IMR-90 (cell line): ENCODE results near the gene PPIP5K2. TPM values are rescaled to one million over a fixed set of nuclear protein-coding genes. Genes with fewer than 3 reads are reported as not detected.

Experiments used
- ATAC-seq: fragments of 200-7000 bp; cut with Tn5 transposase; 2 replicates; pipeline ENCODE4 v1.9.1; 2020; ENCODE audit warnings: low read depth, mild to moderate bottlenecking, moderate library complexity
- BruUV-seq: library from RNA; stranded (reverse); fragments of 400-500 nt; replicated peaks from 2 replicates; lab custom pipeline; 2021; lab: Mats Ljungman, UMichigan
- CTCF ChIA-PET: fragments of 300-600 bp; formaldehyde crosslinking; extraction: SDS; loops from one replicate; lab custom pipeline; 2021; ENCODE audit warnings: antibody characterized with exemption; lab: Yijun Ruan, JAX
- POLR2A ChIA-PET: fragments of 300-600 bp; sonication (Branson Sonifier 250); formaldehyde crosslinking; loops from one replicate; lab custom pipeline; 2022; ENCODE audit warnings: antibody characterized with exemption; ENCODE audit not compliant: unreplicated experiment; lab: Charles Lee
- DNase-seq: peaks from one replicate; pipeline ENCODE4 v3.0.0; 2013
- H2AFZ ChIP-seq: replicated peaks from 2 replicates; pipeline ENCODE3; 2013; ENCODE audit warnings: low read length, mild to moderate bottlenecking; ENCODE audit not compliant: poor library complexity
- H2AK5ac ChIP-seq: 2 replicates; pipeline ENCODE4 v1.6.1; 2013; ENCODE audit warnings: low read depth, low read length, inconsistent platforms
- H2AK9ac ChIP-seq: replicated peaks from 2 replicates; pipeline ENCODE3; 2013; ENCODE audit warnings: mild to moderate bottlenecking, low read depth, low read length, moderate library complexity; ENCODE audit not compliant: poor library complexity
- H2BK120ac ChIP-seq: 2 replicates; pipeline ENCODE4 v1.6.1; 2013; ENCODE audit warnings: low read depth, low read length, inconsistent platforms
- H2BK15ac ChIP-seq: 3 replicates; pipeline ENCODE4 v1.6.1; 2013; ENCODE audit warnings: low read depth, low read length, inconsistent platforms
- H2BK20ac ChIP-seq: 2 replicates; pipeline ENCODE4 v1.6.1; 2013; ENCODE audit warnings: low read depth, mild to moderate bottlenecking, inconsistent platforms, low read length, moderate library complexity
- H2BK5ac ChIP-seq: 2 replicates; pipeline ENCODE4 v1.6.1; 2013; ENCODE audit warnings: mild to moderate bottlenecking, low read depth, low read length, inconsistent platforms; ENCODE audit not compliant: poor library complexity, severe bottlenecking
- H3K14ac ChIP-seq: replicated peaks from 2 replicates; pipeline ENCODE4 v1.6.1; 2013; ENCODE audit warnings: low read depth, low read length, inconsistent platforms
- H3K18ac ChIP-seq: 2 replicates; pipeline ENCODE4 v1.6.1; 2013; ENCODE audit warnings: low read depth, low read length, control low read depth
- H3K23ac ChIP-seq: 2 replicates; pipeline ENCODE4 v1.6.1; 2013; ENCODE audit warnings: low read depth, low read length, inconsistent platforms
- H3K27ac ChIP-seq: 2 replicates; pipeline ENCODE4 v1.5.1; 2013; ENCODE audit warnings: mild to moderate bottlenecking, control low read depth, low read length; ENCODE audit not compliant: insufficient read depth
- H3K27me3 ChIP-seq: 2 replicates; pipeline ENCODE4 v1.6.1; 2013; ENCODE audit warnings: low read length; ENCODE audit not compliant: control insufficient read depth, insufficient read depth
- H3K36me3 ChIP-seq: 2 replicates; pipeline ENCODE4 v1.6.1; 2013; ENCODE audit warnings: low read length, mixed read lengths; ENCODE audit not compliant: control insufficient read depth, insufficient read depth
- H3K4ac ChIP-seq: 2 replicates; pipeline ENCODE4 v1.6.1; 2013; ENCODE audit warnings: low read depth, low read length, inconsistent platforms
- H3K4me1 ChIP-seq: 2 replicates; pipeline ENCODE4 v1.6.1; 2013; ENCODE audit warnings: low read length, mixed read lengths; ENCODE audit not compliant: control insufficient read depth, insufficient read depth
- H3K4me2 ChIP-seq: 2 replicates; pipeline ENCODE4 v1.6.1; 2013; ENCODE audit warnings: low read depth, mild to moderate bottlenecking, control low read depth, low read length, moderate library complexity
- H3K4me3 ChIP-seq: 2 replicates; pipeline ENCODE4 v1.5.1; 2013; ENCODE audit warnings: low read depth, mild to moderate bottlenecking, control low read depth, low read length, moderate library complexity; ENCODE audit not compliant: insufficient read depth
- H3K56ac ChIP-seq: 2 replicates; pipeline ENCODE4 v1.6.1; 2013; ENCODE audit warnings: low read length, inconsistent platforms; ENCODE audit not compliant: insufficient read depth; ENCODE audit errors: extremely low read depth
- H3K79me1 ChIP-seq, 2 experiments: 2 replicates each; pipeline ENCODE4 v1.6.1; 2013; ENCODE audit warnings: low read length in 2 of 2, inconsistent platforms in 1 of 2, low read depth in 1 of 2
- H3K9ac ChIP-seq: 2 replicates; pipeline ENCODE4 v1.6.1; 2013; ENCODE audit warnings: low read depth, low read length, control low read depth
- H3K9me1 ChIP-seq: 2 replicates; pipeline ENCODE4 v1.6.1; 2013; ENCODE audit warnings: low read length, inconsistent platforms; ENCODE audit not compliant: insufficient read depth
- H3K9me3 ChIP-seq: 2 replicates; pipeline ENCODE4 v1.6.1; 2013; ENCODE audit warnings: low read length; ENCODE audit not compliant: control insufficient read depth, insufficient read depth
- H4K20me1 ChIP-seq: 2 replicates; pipeline ENCODE4 v1.6.1; 2013; ENCODE audit warnings: low read length, inconsistent platforms; ENCODE audit not compliant: insufficient read depth
- H4K5ac ChIP-seq: 2 replicates; pipeline ENCODE4 v1.6.1; 2013; ENCODE audit warnings: mild to moderate bottlenecking, low read depth, low read length, control low read depth
- H4K8ac ChIP-seq, 2 experiments: 2 replicates each; pipeline ENCODE4 v1.6.1; 2013; ENCODE audit warnings: low read depth in 2 of 2, low read length in 2 of 2, control low read depth in 1 of 2, inconsistent platforms in 1 of 2
- H4K91ac ChIP-seq: 2 replicates; pipeline ENCODE4 v1.6.1; 2013; ENCODE audit warnings: low read depth, low read length, inconsistent platforms; ENCODE audit not compliant: insufficient read depth
- BHLHE40 ChIP-seq: fragments of 150-350 bp; IDR thresholded peaks from 2 replicates; pipeline ENCODE4 v1.6.1; 2016; ENCODE audit warnings: mild to moderate bottlenecking, low read depth, low read length
- CEBPB ChIP-seq: IDR thresholded peaks from 2 replicates; pipeline ENCODE4 v1.6.1; 2012; ENCODE audit warnings: low read depth, low read length, improper control_type of control experiment
- CHD1 ChIP-seq: IDR thresholded peaks from 2 replicates; pipeline ENCODE4 v1.6.1; 2012; ENCODE audit warnings: low read depth, low read length, improper control_type of control experiment
- CTCF ChIP-seq: conservative IDR thresholded peaks from 2 replicates; pipeline ENCODE4 v1.5.1; 2012; ENCODE audit warnings: mild to moderate bottlenecking, low read depth, low read length, improper control_type of control experiment
- ELK1 ChIP-seq: fragments of 150-350 bp; IDR thresholded peaks from 2 replicates; pipeline ENCODE4 v1.6.1; 2016; ENCODE audit warnings: low read depth, mild to moderate bottlenecking, low read length, moderate library complexity, borderline replicate concordance
- FOS ChIP-seq: fragments of 150-350 bp; IDR thresholded peaks from 2 replicates; pipeline ENCODE4 v1.6.1; 2016; ENCODE audit warnings: low read depth, low read length
- MAFK ChIP-seq: IDR thresholded peaks from 2 replicates; pipeline ENCODE4 v1.6.1; 2012; ENCODE audit warnings: low read depth, low read length, improper control_type of control experiment
- MAZ ChIP-seq: IDR thresholded peaks from 2 replicates; pipeline ENCODE4 v1.6.1; 2012; ENCODE audit warnings: low read depth, mild to moderate bottlenecking, low read length, improper control_type of control experiment, moderate library complexity, borderline replicate concordance
- MXI1 ChIP-seq: IDR thresholded peaks from 2 replicates; pipeline ENCODE4 v1.6.1; 2012; ENCODE audit warnings: low read depth, mild to moderate bottlenecking, low read length, moderate library complexity, borderline replicate concordance
- NFE2L2 ChIP-seq: fragments of 150-350 bp; IDR thresholded peaks from 2 replicates; pipeline ENCODE4 v1.6.1; 2016; ENCODE audit warnings: low read depth, mild to moderate bottlenecking, low read length
- POLR2A ChIP-seq: IDR thresholded peaks from 2 replicates; pipeline ENCODE4 v1.6.1; 2012; ENCODE audit warnings: mild to moderate bottlenecking, low read depth, low read length
- RAD21 ChIP-seq: IDR thresholded peaks from 2 replicates; pipeline ENCODE4 v1.6.1; 2012; ENCODE audit warnings: low read length, improper control_type of control experiment
- RCOR1 ChIP-seq: IDR thresholded peaks from 2 replicates; pipeline ENCODE4 v1.6.1; 2012; ENCODE audit warnings: mild to moderate bottlenecking, low read length, improper control_type of control experiment; ENCODE audit not compliant: insufficient replicate concordance
- RFX5 ChIP-seq: IDR thresholded peaks from 2 replicates; pipeline ENCODE4 v1.8.0; 2012; ENCODE audit warnings: low read depth, mild to moderate bottlenecking, low read length, moderate library complexity
- SMC3 ChIP-seq: fragments of 150-350 bp; IDR thresholded peaks from 2 replicates; pipeline ENCODE4 v1.6.1; 2016; ENCODE audit warnings: low read depth, mild to moderate bottlenecking, antibody characterized with exemption, low read length, moderate library complexity
- USF2 ChIP-seq: fragments of 150-350 bp; IDR thresholded peaks from 2 replicates; pipeline ENCODE4 v1.6.1; 2017; ENCODE audit warnings: mild to moderate bottlenecking, antibody characterized with exemption, low read length, low read depth
- WGBS, 2 experiments: methylation state at CpG; one replicate each; pipeline versions ENCODE4 v1.1.5 to v1.1.7; 2013; ENCODE audit warnings: missing lambda C conversion rate in 2 of 2; ENCODE audit not compliant: insufficient read length in 1 of 2; ENCODE audit errors: extremely low coverage in 2 of 2; 5-methylcytosine and 5-hydroxymethylcytosine counted together
- dilution Hi-C: fragments of 300-500 bp; cut with HindIII; formaldehyde crosslinking; loops from one replicate; pipeline ENCODE4 v1.14.3; 2018; ENCODE audit warnings: low sequenced_read_pairs; ENCODE audit not compliant: unreplicated experiment
- in situ Hi-C: fragments of 300-500 bp; cut with MboI; formaldehyde crosslinking; loops from 3 replicates; pipeline ENCODE4 v1.14.3; 2019; ENCODE audit warnings: low sequenced_read_pairs, inconsistent platforms, mixed read lengths
- intact Hi-C: fragments of 100-400 bp; cut with micrococcal nuclease; formaldehyde crosslinking; loops from 2 replicates; pipeline ENCODE4 v1.10.0; 2022
- polyA plus RNA-seq, 3 experiments: library from polyadenylated mRNA; depleted of rRNA; stranded (reverse); fragments of >200 nt; gene quantifications; 2 replicates each; pipeline ENCODE4 v1.2.3, GENCODE V29; 2012; ENCODE audit warnings: low replicate concordance in 1 of 3
- total RNA-seq: library from RNA; depleted of rRNA; stranded (reverse); fragments of >200 nt; gene quantifications from 2 replicates; pipeline ENCODE4 v1.2.3, GENCODE V29; 2012

The PPIP5K2 gene
- total and polyA plus RNA-seq, 2 of the 4 experiments (the other 2 are of a cell fraction) = 32.4 to 67.6 TPM

GRCh38 chr5:103254921-103255320 lies 134.8 kb downstream of the PPIP5K2 start:
- Histone ChIP-seq H3K27me3 (peaks cover 2% of the 10 kb centered on the region; the same call in 1 of the 2 replicates), H3K23ac (no peak overlapping the region), H3K56ac (no peak overlapping the region), H3K18ac (no peak overlapping the region), H4K8ac (no peak overlapping the region), H3K9me1 (no peaks in the 10 kb centered on the region), H2BK15ac (no peak overlapping the region), H3K9ac (no peak overlapping the region), H3K4ac (no peak overlapping the region), H3K14ac (no peak overlapping the region), H2AFZ (no peak overlapping the region), H2BK20ac (no peak overlapping the region), H2AK9ac (no peak overlapping the region), H4K20me1 (peaks cover 5% of the 10 kb centered on the region; the same call in 1 of the 2 replicates), H4K5ac (no peak overlapping the region), H3K9me3 (no peaks in the 10 kb centered on the region), H3K36me3 (no peaks in the 10 kb centered on the region), H2AK5ac (no peak overlapping the region), H3K27ac (no peak overlapping the region), H3K4me3 (no peak overlapping the region), H4K91ac (no peak overlapping the region), H3K79me1 (peaks cover 2 to 6% of the 10 kb centered on the region in 2 experiments; a peak in 2 of 4 replicates), H2BK5ac (no peak overlapping the region), H3K4me2 (no peak overlapping the region), H2BK120ac (no peak overlapping the region), H3K4me1 (no peaks in the 10 kb centered on the region)
- DNase-seq (no peak), ATAC-seq (no peak)
- TF ChIP-seq MXI1 (no peak), FOS (no peak), RFX5 (no peak), SMC3 (no peak), CTCF (no peak), RAD21 (no peak), USF2 (no peak), BHLHE40 (no peak), CHD1 (no peak), ELK1 (no peak), RCOR1 (no peak), MAFK (no peak), MAZ (no peak), NFE2L2 (no peak), POLR2A (no peak), CEBPB (no peak)
- dilution Hi-C loops = no loop called here
- ChIA-PET POLR2A (no interaction called here), CTCF (no interaction called here)
- WGBS, 2 experiments = no CpG with 5 or more reads among the region's 1 CpG
- in situ Hi-C loops = no loop called here
- intact Hi-C loops = loop anchor here (5.0 kb wide), 1 partner anchor 197 kb away; no protein-coding TSS in a partner anchor
- BruUV-seq = no TSS peak
